ENCODE data around the gene MUC5B.

- TF ChIP-seq POLR2A (IDR thresholded peaks at IDR 0.05) (no peak), CTCF (IDR thresholded peaks at IDR 0.05) (no peak), EP300 (IDR thresholded peaks at IDR 0.05) (no peak)
Observed at GRCh38 chr11:1254733-1255132, 31.9 kb downstream of the MUC5B start.

Data from ovary (tissue), 3 donors.